Measurements from ENCODE around the gene GGTLC2.

GGTLC2 gene

GRCh38 chr22:22663861-22664800 is 19.7 kb downstream of the GGTLC2 start:
- Mint-ChIP-seq H3K27me3 (no peaks in the 10 kb centered on the region), H3K27ac (ENCODE audit: low read depth) (no peak overlapping the region), H3K9me3 (no peaks in the 10 kb centered on the region), H3K36me3 (ENCODE audit: insufficient read depth) (no peaks in the 10 kb centered on the region), H3K4me1 (no peaks in the 10 kb centered on the region), H3K4me3 (no peak overlapping the region)
- ATAC-seq (replicated peaks; ENCODE audit: extremely low read depth, poor library complexity, severe bottlenecking), result no peak
- DNase-seq (ENCODE audit: low spot score in 2 of 2), result no peak

GRCh38 chr22:22666307-22667091 is 22.1 kb downstream of the GGTLC2 start:
- H3K27me3 Mint-ChIP-seq, result no peaks in the 10 kb centered on the region
- no peak for DNase-seq (ENCODE audit: low spot score in 2 of 2)
- no peaks in the 10 kb centered on the region for H3K9me3 Mint-ChIP-seq
- H3K4me1 Mint-ChIP-seq, result no peaks in the 10 kb centered on the region
- H3K36me3 Mint-ChIP-seq (ENCODE audit: insufficient read depth), result no peaks in the 10 kb centered on the region
- no peak overlapping the region for H3K4me3 Mint-ChIP-seq
- ATAC-seq (replicated peaks; ENCODE audit: extremely low read depth, poor library complexity, severe bottlenecking), result no peak
- no peak overlapping the region for H3K27ac Mint-ChIP-seq (ENCODE audit: low read depth)

GRCh38 chr22:22667966-22668880 is 23.8 kb downstream of the GGTLC2 start:
- no peak for ATAC-seq (replicated peaks; ENCODE audit: extremely low read depth, poor library complexity, severe bottlenecking)
- peaks cover 9% of the 10 kb centered on the region for H3K27me3 Mint-ChIP-seq
- no peaks in the 10 kb centered on the region for H3K36me3 Mint-ChIP-seq (ENCODE audit: insufficient read depth)
- no peaks in the 10 kb centered on the region for H3K4me1 Mint-ChIP-seq
- H3K27ac Mint-ChIP-seq (ENCODE audit: low read depth), result no peak overlapping the region
- no peaks in the 10 kb centered on the region for H3K9me3 Mint-ChIP-seq
- no peak overlapping the region for H3K4me3 Mint-ChIP-seq
- DNase-seq (ENCODE audit: low spot score in 2 of 2), result no peak

GRCh38 chr22:22669093-22669492 is 24.7 kb downstream of the GGTLC2 start:
- DNase-seq (ENCODE audit: low spot score in 2 of 2), result no peak
- H3K27ac Mint-ChIP-seq (ENCODE audit: low read depth), result no peak overlapping the region
- no peaks in the 10 kb centered on the region for H3K9me3 Mint-ChIP-seq
- H3K27me3 Mint-ChIP-seq, result peaks cover 12% of the 10 kb centered on the region
- H3K4me1 Mint-ChIP-seq, result no peaks in the 10 kb centered on the region
- no peak for ATAC-seq (replicated peaks; ENCODE audit: extremely low read depth, poor library complexity, severe bottlenecking)
- no peaks in the 10 kb centered on the region for H3K36me3 Mint-ChIP-seq (ENCODE audit: insufficient read depth)
- no peak overlapping the region for H3K4me3 Mint-ChIP-seq

- no peaks in the 10 kb centered on the region for H3K4me1 Mint-ChIP-seq
- peaks cover 23% of the 10 kb centered on the region for H3K27me3 Mint-ChIP-seq
- no peak overlapping the region for H3K4me3 Mint-ChIP-seq
- DNase-seq (ENCODE audit: low spot score in 2 of 2), result no peak
- H3K9me3 Mint-ChIP-seq, result no peaks in the 10 kb centered on the region
- H3K27ac Mint-ChIP-seq (ENCODE audit: low read depth), result no peak overlapping the region
- H3K36me3 Mint-ChIP-seq (ENCODE audit: insufficient read depth), result no peaks in the 10 kb centered on the region
- ATAC-seq (replicated peaks; ENCODE audit: extremely low read depth, poor library complexity, severe bottlenecking), result no peak
These were observed 25.8 kb downstream of the GGTLC2 start for GRCh38 chr22:22670076-22670795.

- no peaks in the 10 kb centered on the region for H3K9me3 Mint-ChIP-seq
- H3K27ac Mint-ChIP-seq (ENCODE audit: low read depth), result no peak overlapping the region
- DNase-seq (ENCODE audit: low spot score in 2 of 2), result no peak
- peaks cover 29% of the 10 kb centered on the region for H3K27me3 Mint-ChIP-seq
- no peaks in the 10 kb centered on the region for H3K36me3 Mint-ChIP-seq (ENCODE audit: insufficient read depth)
- no peaks in the 10 kb centered on the region for H3K4me1 Mint-ChIP-seq
- no peak overlapping the region for H3K4me3 Mint-ChIP-seq
- ATAC-seq (replicated peaks; ENCODE audit: extremely low read depth, poor library complexity, severe bottlenecking), result no peak
These were observed 27.1 kb downstream of the GGTLC2 start for GRCh38 chr22:22671506-22671905.

- Mint-ChIP-seq H3K4me1 (no peaks in the 10 kb centered on the region), H3K27me3 (peaks cover 37% of the 10 kb centered on the region), H3K4me3 (no peak overlapping the region), H3K9me3 (no peaks in the 10 kb centered on the region), H3K36me3 (ENCODE audit: insufficient read depth) (no peaks in the 10 kb centered on the region), H3K27ac (ENCODE audit: low read depth) (no peak overlapping the region)
- DNase-seq (ENCODE audit: low spot score in 2 of 2), result no peak
- ATAC-seq (replicated peaks; ENCODE audit: extremely low read depth, poor library complexity, severe bottlenecking), result no peak
These were observed 28.7 kb downstream of the GGTLC2 start for GRCh38 chr22:22673099-22673498.

GRCh38 chr22:22673628-22674027 is 29.2 kb downstream of the GGTLC2 start:
- H3K27ac Mint-ChIP-seq (ENCODE audit: low read depth), result no peak overlapping the region
- peaks cover 37% of the 10 kb centered on the region for H3K27me3 Mint-ChIP-seq
- DNase-seq (ENCODE audit: low spot score in 2 of 2) (no peak), ATAC-seq (replicated peaks; ENCODE audit: extremely low read depth, poor library complexity, severe bottlenecking) (no peak)
- H3K4me1 Mint-ChIP-seq, result no peaks in the 10 kb centered on the region
- no peak overlapping the region for H3K4me3 Mint-ChIP-seq
- H3K36me3 Mint-ChIP-seq (ENCODE audit: insufficient read depth), result no peaks in the 10 kb centered on the region
- H3K9me3 Mint-ChIP-seq, result no peaks in the 10 kb centered on the region

- ATAC-seq (replicated peaks; ENCODE audit: extremely low read depth, poor library complexity, severe bottlenecking) (no peak), DNase-seq (ENCODE audit: low spot score in 2 of 2) (no peak)
- no peak overlapping the region for H3K4me3 Mint-ChIP-seq
- H3K27me3 Mint-ChIP-seq, result peaks cover 37% of the 10 kb centered on the region
- H3K27ac Mint-ChIP-seq (ENCODE audit: low read depth), result no peak overlapping the region
- H3K4me1 Mint-ChIP-seq, result no peaks in the 10 kb centered on the region
- no peaks in the 10 kb centered on the region for H3K36me3 Mint-ChIP-seq (ENCODE audit: insufficient read depth)
- no peaks in the 10 kb centered on the region for H3K9me3 Mint-ChIP-seq
These were observed 30.1 kb downstream of the GGTLC2 start for GRCh38 chr22:22674467-22674866.

GRCh38 chr22:22678970-22679369 is 34.6 kb downstream of the GGTLC2 start:
- no peak overlapping the region for H3K4me3 Mint-ChIP-seq
- H3K27me3 Mint-ChIP-seq, result peaks cover 27% of the 10 kb centered on the region
- DNase-seq (ENCODE audit: low spot score in 2 of 2), result no peak
- H3K9me3 Mint-ChIP-seq, result no peaks in the 10 kb centered on the region
- no peaks in the 10 kb centered on the region for H3K36me3 Mint-ChIP-seq (ENCODE audit: insufficient read depth)
- H3K27ac Mint-ChIP-seq (ENCODE audit: low read depth), result no peak overlapping the region
- no peak for ATAC-seq (replicated peaks; ENCODE audit: extremely low read depth, poor library complexity, severe bottlenecking)
- no peaks in the 10 kb centered on the region for H3K4me1 Mint-ChIP-seq

GRCh38 chr22:22680396-22680795 is 36.0 kb downstream of the GGTLC2 start:
- H3K36me3 Mint-ChIP-seq (ENCODE audit: insufficient read depth), result no peaks in the 10 kb centered on the region
- H3K9me3 Mint-ChIP-seq, result no peaks in the 10 kb centered on the region
- H3K27ac Mint-ChIP-seq (ENCODE audit: low read depth), result no peak overlapping the region
- no peak for ATAC-seq (replicated peaks; ENCODE audit: extremely low read depth, poor library complexity, severe bottlenecking)
- DNase-seq (ENCODE audit: low spot score in 2 of 2), result no peak
- no peak overlapping the region for H3K4me3 Mint-ChIP-seq
- peaks cover 12% of the 10 kb centered on the region for H3K27me3 Mint-ChIP-seq
- no peaks in the 10 kb centered on the region for H3K4me1 Mint-ChIP-seq

Data from central memory CD8-positive, alpha-beta T cell (primary cell).